Esophagus muscularis mucosa (tissue), 4 donors: ENCODE results near the gene MPV17L.

Experiments
- EP300 ChIP-seq: sonication (generic); formaldehyde crosslinking; IDR thresholded peaks from one replicate; pipeline ENCODE4 v1.6.1; 2017; ENCODE audit warnings: antibody characterized with exemption
- POLR2A ChIP-seq: fragments of 450-650 bp; IDR thresholded peaks from one replicate; pipeline ENCODE4 v1.6.1; 2017; ENCODE audit warnings: antibody characterized with exemption, moderate library complexity, mild to moderate bottlenecking, low read depth
- TF ChIP-seq, protein P1 (sequence below), 3 experiments: fragments of 200-600 bp in 2 of 3; fragments of 450-650 bp in 1 of 3; sonication (generic) in 2 of 3; IDR thresholded peaks; one replicate each; pipeline ENCODE4 v1.5.1; 2017 to 2019; ENCODE audit warnings: antibody characterized with exemption in 3 of 3, mild to moderate bottlenecking in 2 of 3, moderate library complexity in 1 of 3

- no peak for TF ChIP-seq POLR2A
- TF ChIP-seq, protein P1, sequence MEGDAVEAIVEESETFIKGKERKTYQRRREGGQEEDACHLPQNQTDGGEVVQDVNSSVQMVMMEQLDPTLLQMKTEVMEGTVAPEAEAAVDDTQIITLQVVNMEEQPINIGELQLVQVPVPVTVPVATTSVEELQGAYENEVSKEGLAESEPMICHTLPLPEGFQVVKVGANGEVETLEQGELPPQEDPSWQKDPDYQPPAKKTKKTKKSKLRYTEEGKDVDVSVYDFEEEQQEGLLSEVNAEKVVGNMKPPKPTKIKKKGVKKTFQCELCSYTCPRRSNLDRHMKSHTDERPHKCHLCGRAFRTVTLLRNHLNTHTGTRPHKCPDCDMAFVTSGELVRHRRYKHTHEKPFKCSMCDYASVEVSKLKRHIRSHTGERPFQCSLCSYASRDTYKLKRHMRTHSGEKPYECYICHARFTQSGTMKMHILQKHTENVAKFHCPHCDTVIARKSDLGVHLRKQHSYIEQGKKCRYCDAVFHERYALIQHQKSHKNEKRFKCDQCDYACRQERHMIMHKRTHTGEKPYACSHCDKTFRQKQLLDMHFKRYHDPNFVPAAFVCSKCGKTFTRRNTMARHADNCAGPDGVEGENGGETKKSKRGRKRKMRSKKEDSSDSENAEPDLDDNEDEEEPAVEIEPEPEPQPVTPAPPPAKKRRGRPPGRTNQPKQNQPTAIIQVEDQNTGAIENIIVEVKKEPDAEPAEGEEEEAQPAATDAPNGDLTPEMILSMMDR (IDR thresholded peaks at IDR 0.05), result no peak
- no peak for TF ChIP-seq EP300
Measured at GRCh38 chr16:15445450-15445849, 49.9 kb downstream of the MPV17L start.
